ENCODE data around the gene RNF217.

Gene RNF217

GRCh38 chr6:125037827-125038226, 75.6 kb downstream of the RNF217 start:
- no peaks in the 10 kb centered on the region for H3K9me3 ChIP-seq (ENCODE audit: insufficient read depth, low read depth, low read length)
- no peak overlapping the region for H4K12ac ChIP-seq (ENCODE audit: low read depth, low read length)
- H2AFZ ChIP-seq (ENCODE audit: insufficient read depth, low read length, poor library complexity), result no peak overlapping the region
- H3K4ac ChIP-seq (ENCODE audit: low read depth, low read length), result no peak overlapping the region
- no peak overlapping the region for H3K4me2 ChIP-seq (ENCODE audit: low read length)
- H3K4me1 ChIP-seq (ENCODE audit: control insufficient read depth in 1 of 2, insufficient read depth in 2 of 2, low read length in 2 of 2), result no peaks in the 10 kb centered on the region
- H3K79me1 ChIP-seq (ENCODE audit: low read length), result peaks cover 3% of the 10 kb centered on the region
- no peak overlapping the region for H4K91ac ChIP-seq (ENCODE audit: low read depth, low read length)
- H3K9ac ChIP-seq (ENCODE audit: low read length), result no peak overlapping the region
- no peak overlapping the region for H3K4me3 ChIP-seq (ENCODE audit: low read depth, low read length)
- no CpG with 5 or more reads among the region's 2 CpGs for WGBS (ENCODE audit: extremely low coverage, insufficient coverage, insufficient read length)
- H2BK5ac ChIP-seq (ENCODE audit: low read depth, low read length, poor library complexity), result no peak overlapping the region
- no peak overlapping the region for H3K14ac ChIP-seq (ENCODE audit: low read length)
- no peak overlapping the region for H3K23ac ChIP-seq (ENCODE audit: low read length)
- no peak overlapping the region for H2BK120ac ChIP-seq (ENCODE audit: insufficient read depth, low read length, poor library complexity)
- no peak overlapping the region for H3K27ac ChIP-seq (ENCODE audit: low read depth, low read length)
- no peak overlapping the region for H2AK5ac ChIP-seq (ENCODE audit: low read length)
- H3K79me2 ChIP-seq (ENCODE audit: control insufficient read depth, insufficient read depth, low read length, poor library complexity), result no peaks in the 10 kb centered on the region
- H2BK12ac ChIP-seq (ENCODE audit: low read length), result no peak overlapping the region
- no peaks in the 10 kb centered on the region for H3K27me3 ChIP-seq (ENCODE audit: insufficient read depth, low read length)
- DNase-seq, result no peak
- no peak overlapping the region for H4K8ac ChIP-seq (ENCODE audit: low read depth, low read length)
- peaks cover 0 to 3% of the 10 kb centered on the region in 2 experiments for H3K36me3 ChIP-seq (ENCODE audit: control insufficient read depth in 1 of 2, insufficient read depth in 2 of 2, low read length in 2 of 2)
- H3K18ac ChIP-seq (ENCODE audit: low read length), result no peak overlapping the region

DNA sequence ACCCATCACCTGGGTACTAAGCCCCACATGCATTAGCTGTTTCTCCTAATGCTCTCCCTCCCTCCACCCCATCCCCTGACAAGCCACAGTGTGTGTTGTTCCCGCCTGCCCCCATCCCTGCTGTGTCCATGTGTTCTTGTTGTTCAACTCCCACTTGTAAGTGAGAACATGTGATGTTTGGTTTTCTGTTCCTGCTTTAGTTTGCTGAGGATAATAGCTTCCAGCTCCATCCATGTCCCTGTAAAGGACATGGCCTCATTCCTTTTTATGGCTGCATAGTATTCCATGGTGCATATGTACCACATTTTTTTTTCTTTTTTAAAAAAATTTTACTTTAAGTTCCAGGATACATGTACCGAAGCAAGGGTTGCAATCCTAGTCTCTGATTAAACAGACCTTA, 76.7 kb downstream of the RNF217 start:
- H3K79me2 ChIP-seq (ENCODE audit: control insufficient read depth, insufficient read depth, low read length, poor library complexity), result no peaks in the 10 kb centered on the region
- H2BK12ac ChIP-seq (ENCODE audit: low read length), result no peak overlapping the region
- H3K9ac ChIP-seq (ENCODE audit: low read length), result no peak overlapping the region
- no peak overlapping the region for H3K23ac ChIP-seq (ENCODE audit: low read length)
- WGBS (ENCODE audit: extremely low coverage, insufficient coverage, insufficient read length), result no CpG with 5 or more reads among the region's 2 CpGs
- H3K18ac ChIP-seq (ENCODE audit: low read length), result no peak overlapping the region
- H3K79me1 ChIP-seq (ENCODE audit: low read length), result peaks cover 5% of the 10 kb centered on the region
- H2AK5ac ChIP-seq (ENCODE audit: low read length), result no peak overlapping the region
- H3K9me3 ChIP-seq (ENCODE audit: insufficient read depth, low read depth, low read length), result no peaks in the 10 kb centered on the region
- H4K12ac ChIP-seq (ENCODE audit: low read depth, low read length), result no peak overlapping the region
- H2AFZ ChIP-seq (ENCODE audit: insufficient read depth, low read length, poor library complexity), result no peak overlapping the region
- no peak overlapping the region for H3K27ac ChIP-seq (ENCODE audit: low read depth, low read length)
- no peak for DNase-seq
- H3K4me2 ChIP-seq (ENCODE audit: low read length), result no peak overlapping the region
- H4K8ac ChIP-seq (ENCODE audit: low read depth, low read length), result no peak overlapping the region
- H3K36me3 ChIP-seq (ENCODE audit: control insufficient read depth in 1 of 2, insufficient read depth in 2 of 2, low read length in 2 of 2), result peaks cover 0 to 3% of the 10 kb centered on the region in 2 experiments
- peak overlapping the region; percentile 13 for H3K4ac ChIP-seq (ENCODE audit: low read depth, low read length)
- H4K91ac ChIP-seq (ENCODE audit: low read depth, low read length), result no peak overlapping the region
- H3K4me3 ChIP-seq (ENCODE audit: low read depth, low read length), result no peak overlapping the region
- no peak overlapping the region for H2BK120ac ChIP-seq (ENCODE audit: insufficient read depth, low read length, poor library complexity)
- H2BK5ac ChIP-seq (ENCODE audit: low read depth, low read length, poor library complexity), result no peak overlapping the region
- peaks cover 0 to 3% of the 10 kb centered on the region in 2 experiments for H3K4me1 ChIP-seq (ENCODE audit: control insufficient read depth in 1 of 2, insufficient read depth in 2 of 2, low read length in 2 of 2)
- no peak overlapping the region for H3K14ac ChIP-seq (ENCODE audit: low read length)
- no peaks in the 10 kb centered on the region for H3K27me3 ChIP-seq (ENCODE audit: insufficient read depth, low read length)

DNA sequence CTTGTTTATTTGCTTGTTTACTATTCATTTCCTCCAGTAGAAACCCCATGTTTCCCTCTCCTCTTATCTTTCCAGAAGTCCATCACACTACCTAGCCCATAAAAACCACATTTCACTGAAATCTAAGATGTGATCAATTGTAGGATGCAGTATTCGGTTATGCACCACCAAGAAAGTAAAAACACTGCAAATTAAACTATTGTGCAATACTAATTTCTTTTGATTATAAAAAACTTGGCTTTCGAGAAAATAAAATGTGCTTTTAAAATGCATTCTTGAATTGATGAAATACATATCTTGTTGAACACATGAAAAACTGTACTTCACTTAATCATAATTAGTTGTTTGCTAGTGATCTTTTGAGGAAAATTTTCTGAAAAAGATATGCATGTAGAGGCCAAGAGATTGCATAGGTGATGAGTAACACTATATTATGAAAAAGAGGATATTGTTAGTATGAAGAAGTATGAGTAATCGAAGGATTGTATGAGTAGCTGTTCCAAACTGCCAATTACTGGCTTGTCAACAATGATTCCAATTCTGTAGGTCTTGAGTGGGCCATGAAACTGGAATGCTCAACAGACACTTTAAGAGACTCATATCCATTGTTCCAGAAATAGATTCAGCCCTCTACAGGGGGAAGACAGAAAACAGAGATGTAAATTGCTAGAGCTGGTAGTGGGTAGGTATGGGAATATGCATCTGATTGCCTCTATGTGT, 79.7 kb downstream of the RNF217 start:
- WGBS (ENCODE audit: extremely low coverage, insufficient coverage, insufficient read length), result no CpG with 5 or more reads among the region's 3 CpGs
- no peak overlapping the region for H4K12ac ChIP-seq (ENCODE audit: low read depth, low read length)
- no peak overlapping the region for H3K4me2 ChIP-seq (ENCODE audit: low read length)
- H3K18ac ChIP-seq (ENCODE audit: low read length), result no peak overlapping the region
- H2BK12ac ChIP-seq (ENCODE audit: low read length), result no peak overlapping the region
- H2BK5ac ChIP-seq (ENCODE audit: low read depth, low read length, poor library complexity), result no peak overlapping the region
- DNase-seq, result no peak
- no peak overlapping the region for H3K9ac ChIP-seq (ENCODE audit: low read length)
- peaks cover 15% of the 10 kb centered on the region for H3K79me1 ChIP-seq (ENCODE audit: low read length)
- H3K4me3 ChIP-seq (ENCODE audit: low read depth, low read length), result no peak overlapping the region
- H2AK5ac ChIP-seq (ENCODE audit: low read length), result no peak overlapping the region
- H3K4ac ChIP-seq (ENCODE audit: low read depth, low read length), result no peak overlapping the region
- no peaks in the 10 kb centered on the region for H3K27me3 ChIP-seq (ENCODE audit: insufficient read depth, low read length)
- no peak overlapping the region for H2AFZ ChIP-seq (ENCODE audit: insufficient read depth, low read length, poor library complexity)
- peaks cover 1% of the 10 kb centered on the region for H3K79me2 ChIP-seq (ENCODE audit: control insufficient read depth, insufficient read depth, low read length, poor library complexity)
- no peak overlapping the region for H4K91ac ChIP-seq (ENCODE audit: low read depth, low read length)
- H3K9me3 ChIP-seq (ENCODE audit: insufficient read depth, low read depth, low read length), result no peaks in the 10 kb centered on the region
- H3K27ac ChIP-seq (ENCODE audit: low read depth, low read length), result no peak overlapping the region
- no peak overlapping the region for H3K14ac ChIP-seq (ENCODE audit: low read length)
- no peak overlapping the region for H4K8ac ChIP-seq (ENCODE audit: low read depth, low read length)
- H3K4me1 ChIP-seq (ENCODE audit: control insufficient read depth in 1 of 2, insufficient read depth in 2 of 2, low read length in 2 of 2), result peaks cover 6 to 8% of the 10 kb centered on the region in 2 experiments
- H2BK120ac ChIP-seq (ENCODE audit: insufficient read depth, low read length, poor library complexity), result no peak overlapping the region
- peaks cover 0 to 3% of the 10 kb centered on the region in 2 experiments for H3K36me3 ChIP-seq (ENCODE audit: control insufficient read depth in 1 of 2, insufficient read depth in 2 of 2, low read length in 2 of 2)
- no peak overlapping the region for H3K23ac ChIP-seq (ENCODE audit: low read length)

DNA sequence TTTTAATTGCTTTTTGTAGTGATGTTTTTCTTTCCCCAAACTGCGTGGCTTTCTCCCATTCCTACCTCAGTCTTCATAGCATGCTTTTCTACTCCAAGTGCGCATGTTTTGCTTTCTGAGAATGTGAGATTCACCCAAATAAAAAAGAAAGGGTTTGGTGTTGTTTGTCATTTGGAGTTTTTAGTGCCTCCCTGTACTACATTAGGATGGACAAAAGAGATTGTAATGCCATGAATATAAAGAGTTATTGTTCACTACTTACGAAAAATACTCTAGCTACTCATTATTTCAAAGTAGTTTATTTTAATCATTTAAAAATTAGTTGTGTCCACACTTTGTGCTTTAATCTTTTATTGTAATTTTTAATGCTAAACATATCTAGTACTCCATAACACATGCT, 81.8 kb downstream of the RNF217 start:
- Histone ChIP-seq H4K8ac (ENCODE audit: low read depth, low read length) (no peak overlapping the region), H3K79me2 (ENCODE audit: control insufficient read depth, insufficient read depth, low read length, poor library complexity) (peaks cover 1% of the 10 kb centered on the region), H3K4me3 (ENCODE audit: low read depth, low read length) (no peak overlapping the region), H3K36me3 (ENCODE audit: control insufficient read depth in 1 of 2, insufficient read depth in 2 of 2, low read length in 2 of 2) (no peaks in the 10 kb centered on the region), H2AK5ac (ENCODE audit: low read length) (no peak overlapping the region), H3K4me2 (ENCODE audit: low read length) (no peak overlapping the region), H2BK120ac (ENCODE audit: insufficient read depth, low read length, poor library complexity) (no peak overlapping the region), H3K23ac (ENCODE audit: low read length) (no peak overlapping the region), H2BK5ac (ENCODE audit: low read depth, low read length, poor library complexity) (no peak overlapping the region), H4K12ac (ENCODE audit: low read depth, low read length) (no peak overlapping the region), H2AFZ (ENCODE audit: insufficient read depth, low read length, poor library complexity) (no peak overlapping the region), H3K27me3 (ENCODE audit: insufficient read depth, low read length) (no peaks in the 10 kb centered on the region), H3K9me3 (ENCODE audit: insufficient read depth, low read depth, low read length) (no peaks in the 10 kb centered on the region), H3K4me1 (ENCODE audit: control insufficient read depth in 1 of 2, insufficient read depth in 2 of 2, low read length in 2 of 2) (peaks cover 6 to 8% of the 10 kb centered on the region in 2 experiments), H3K18ac (ENCODE audit: low read length) (no peak overlapping the region), H2BK12ac (ENCODE audit: low read length) (no peak overlapping the region), H3K79me1 (ENCODE audit: low read length) (peaks cover 15% of the 10 kb centered on the region), H3K14ac (ENCODE audit: low read length) (no peak overlapping the region), H3K9ac (ENCODE audit: low read length) (no peak overlapping the region), H4K91ac (ENCODE audit: low read depth, low read length) (no peak overlapping the region), H3K27ac (ENCODE audit: low read depth, low read length) (no peak overlapping the region), H3K4ac (ENCODE audit: low read depth, low read length) (no peak overlapping the region)
- no CpG with 5 or more reads among the region's 3 CpGs for WGBS (ENCODE audit: extremely low coverage, insufficient coverage, insufficient read length)
- no peak for DNase-seq
